GM13977 (cell line): Measurements from ENCODE around the gene DIAPH2.

ENCODE experiments used
- DNase-seq: peaks from one replicate; pipeline ENCODE4 v3.0.0; 2012; ENCODE audit warnings: low spot score
- in situ Hi-C: fragments of 300-500 bp; cut with MboI; formaldehyde crosslinking; loops from one replicate; pipeline ENCODE4 v1.12.0; 2022; ENCODE audit warnings: low sequenced_read_pairs, low pct_unique_long_range_greater_than_20kb, mixed read lengths, inconsistent platforms; ENCODE audit not compliant: unreplicated experiment
- TF ChIP-seq, protein P1 (sequence below): IDR thresholded peaks from 2 replicates; pipeline ENCODE4 v1.5.1; 2012; ENCODE audit warnings: mild to moderate bottlenecking, control low read depth; ENCODE audit not compliant: insufficient read depth; ENCODE audit errors: extremely low read depth, missing control alignments

The DIAPH2 gene

DNA sequence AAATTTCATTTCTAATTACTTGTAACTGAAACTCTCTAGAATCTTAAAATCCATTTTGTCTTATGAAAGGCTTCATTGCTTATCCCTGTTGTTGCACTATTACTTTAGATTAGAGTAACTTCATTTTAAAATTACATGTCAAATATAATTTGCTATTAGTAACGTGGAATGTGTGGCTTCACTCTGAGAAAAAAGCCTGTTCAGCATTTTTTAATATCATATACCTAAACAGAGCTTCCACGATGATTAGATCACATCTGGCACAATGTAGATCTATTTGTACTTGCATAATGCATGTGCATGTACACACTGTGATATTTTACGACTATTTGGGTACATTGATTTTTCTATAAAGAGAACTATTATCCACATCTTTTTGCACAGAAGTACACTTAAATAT is 847.2 kb downstream of the DIAPH2 start:
- in situ Hi-C loops, result no loop called here

GRCh38 chrX:97538745-97539144 is 854.1 kb downstream of the DIAPH2 start:
- in situ Hi-C loops, result no loop called here
- TF ChIP-seq, protein P1, sequence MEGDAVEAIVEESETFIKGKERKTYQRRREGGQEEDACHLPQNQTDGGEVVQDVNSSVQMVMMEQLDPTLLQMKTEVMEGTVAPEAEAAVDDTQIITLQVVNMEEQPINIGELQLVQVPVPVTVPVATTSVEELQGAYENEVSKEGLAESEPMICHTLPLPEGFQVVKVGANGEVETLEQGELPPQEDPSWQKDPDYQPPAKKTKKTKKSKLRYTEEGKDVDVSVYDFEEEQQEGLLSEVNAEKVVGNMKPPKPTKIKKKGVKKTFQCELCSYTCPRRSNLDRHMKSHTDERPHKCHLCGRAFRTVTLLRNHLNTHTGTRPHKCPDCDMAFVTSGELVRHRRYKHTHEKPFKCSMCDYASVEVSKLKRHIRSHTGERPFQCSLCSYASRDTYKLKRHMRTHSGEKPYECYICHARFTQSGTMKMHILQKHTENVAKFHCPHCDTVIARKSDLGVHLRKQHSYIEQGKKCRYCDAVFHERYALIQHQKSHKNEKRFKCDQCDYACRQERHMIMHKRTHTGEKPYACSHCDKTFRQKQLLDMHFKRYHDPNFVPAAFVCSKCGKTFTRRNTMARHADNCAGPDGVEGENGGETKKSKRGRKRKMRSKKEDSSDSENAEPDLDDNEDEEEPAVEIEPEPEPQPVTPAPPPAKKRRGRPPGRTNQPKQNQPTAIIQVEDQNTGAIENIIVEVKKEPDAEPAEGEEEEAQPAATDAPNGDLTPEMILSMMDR, result no peak
- DNase-seq, result no peak

More for the DNA sequence above, 847.2 kb downstream of the DIAPH2 start:
- TF ChIP-seq, protein P1, result no peak
- no peak for DNase-seq

GRCh38 chrX:97539970-97540519 is 855.4 kb downstream of the DIAPH2 start:
- TF ChIP-seq, protein P1, result no peak
- DNase-seq, result no peak
- in situ Hi-C loops, result no loop called here

DNA sequence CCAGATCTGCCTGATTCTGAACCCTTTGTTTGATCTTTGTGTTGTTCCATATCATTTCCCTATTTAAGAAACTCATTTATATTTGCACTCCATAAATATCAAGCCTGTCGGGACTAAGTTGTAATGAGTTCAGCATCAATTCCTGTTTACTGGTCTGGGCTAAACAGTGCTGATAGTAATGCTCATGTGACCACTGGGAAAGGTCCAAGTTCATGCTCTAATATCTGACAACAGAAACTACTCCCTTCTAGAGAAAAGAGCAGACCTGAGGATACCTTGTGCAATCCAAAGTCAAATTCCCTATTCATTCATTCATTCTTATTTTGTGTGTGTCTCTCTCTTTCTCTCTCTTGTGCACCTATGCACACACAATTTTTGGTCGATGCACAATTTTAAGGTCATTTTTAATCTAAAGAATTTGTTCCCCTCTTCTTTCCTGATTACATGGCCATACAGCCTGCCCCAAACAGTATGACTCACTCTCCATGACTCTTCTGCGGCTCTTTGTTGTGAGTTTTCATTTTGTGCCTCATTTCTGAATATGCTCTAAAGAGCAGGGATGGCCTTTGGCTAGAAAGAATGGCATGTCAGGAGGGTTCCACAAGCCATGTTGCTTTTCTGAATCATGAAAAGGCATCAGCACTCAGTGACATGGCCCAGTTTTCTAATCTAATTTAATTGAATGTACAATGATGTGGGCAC is 863.4 kb downstream of the DIAPH2 start:
- in situ Hi-C loops, result no loop called here
- TF ChIP-seq, protein P1, result no peak
- no peak for DNase-seq

- TF ChIP-seq, protein P1, result no peak
- in situ Hi-C loops, result no loop called here
- no peak for DNase-seq
These were observed 867.2 kb downstream of the DIAPH2 start for GRCh38 chrX:97551821-97552220.

- DNase-seq, result no peak
- in situ Hi-C loops, result no loop called here
- TF ChIP-seq, protein P1, result no peak
These were observed 869.2 kb downstream of the DIAPH2 start for GRCh38 chrX:97553833-97554232.
